ENCODE results near the gene IGF2BP2. TPM values are rescaled to one million over a fixed set of nuclear protein-coding genes. Genes with fewer than 3 reads are reported as not detected.

Gene IGF2BP2
- total and polyA plus RNA-seq, 4 donors = 7.8 to 92.6 (median 11.8) TPM

DNA sequence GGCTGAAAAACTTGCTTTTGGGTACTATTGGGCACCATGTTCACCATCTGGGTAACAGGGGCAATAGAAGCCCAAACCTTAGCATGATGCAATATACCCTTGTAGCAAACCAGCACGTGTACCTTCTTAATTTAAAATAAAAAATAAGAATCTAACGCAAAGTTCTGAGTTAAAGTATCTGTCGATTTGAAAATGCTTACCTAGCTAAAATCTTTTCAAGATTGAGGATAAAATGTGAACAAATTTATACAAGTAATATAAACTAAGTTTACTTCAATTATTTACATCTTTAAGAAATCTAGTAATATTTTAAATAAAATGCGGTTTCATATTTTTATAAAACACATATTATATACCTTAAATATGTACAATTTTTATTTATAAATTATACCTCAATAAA is 38.1 kb upstream of the IGF2BP2 start:
- 96 to 98% methylated on average over 4 of the region's 4 CpGs for WGBS, 2 donors
- no peaks in the 10 kb centered on the region for H3K9me3 ChIP-seq (ENCODE audit: control insufficient read depth in 4 of 4, insufficient read depth in 3 of 4, low read length in 3 of 4)
- no peak overlapping the region for H3K9ac ChIP-seq (ENCODE audit: insufficient read depth in 1 of 2, low read length in 2 of 2)
- H3K27me3 ChIP-seq (ENCODE audit: control insufficient read depth in 3 of 3, insufficient read depth in 3 of 3, low read length in 2 of 3) = no peaks in the 10 kb centered on the region
- no peak overlapping the region for H3K27ac ChIP-seq (ENCODE audit: low read depth in 1 of 2, low read length in 1 of 2)
- no peak for DNase-seq
- TF ChIP-seq, protein P1, sequence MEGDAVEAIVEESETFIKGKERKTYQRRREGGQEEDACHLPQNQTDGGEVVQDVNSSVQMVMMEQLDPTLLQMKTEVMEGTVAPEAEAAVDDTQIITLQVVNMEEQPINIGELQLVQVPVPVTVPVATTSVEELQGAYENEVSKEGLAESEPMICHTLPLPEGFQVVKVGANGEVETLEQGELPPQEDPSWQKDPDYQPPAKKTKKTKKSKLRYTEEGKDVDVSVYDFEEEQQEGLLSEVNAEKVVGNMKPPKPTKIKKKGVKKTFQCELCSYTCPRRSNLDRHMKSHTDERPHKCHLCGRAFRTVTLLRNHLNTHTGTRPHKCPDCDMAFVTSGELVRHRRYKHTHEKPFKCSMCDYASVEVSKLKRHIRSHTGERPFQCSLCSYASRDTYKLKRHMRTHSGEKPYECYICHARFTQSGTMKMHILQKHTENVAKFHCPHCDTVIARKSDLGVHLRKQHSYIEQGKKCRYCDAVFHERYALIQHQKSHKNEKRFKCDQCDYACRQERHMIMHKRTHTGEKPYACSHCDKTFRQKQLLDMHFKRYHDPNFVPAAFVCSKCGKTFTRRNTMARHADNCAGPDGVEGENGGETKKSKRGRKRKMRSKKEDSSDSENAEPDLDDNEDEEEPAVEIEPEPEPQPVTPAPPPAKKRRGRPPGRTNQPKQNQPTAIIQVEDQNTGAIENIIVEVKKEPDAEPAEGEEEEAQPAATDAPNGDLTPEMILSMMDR (IDR thresholded peaks at IDR 0.05; ENCODE audit: control extremely low read depth, extremely low read depth) = no peak
- no peak for ATAC-seq (ENCODE audit: insufficient read depth, low FRiP score)
- no peaks in the 10 kb centered on the region for H3K36me3 ChIP-seq (ENCODE audit: control insufficient read depth in 4 of 4, insufficient read depth in 4 of 4, low read length in 4 of 4)
- H3K4me3 ChIP-seq = no peak overlapping the region
- no peaks in the 10 kb centered on the region for H3K4me1 ChIP-seq (ENCODE audit: control insufficient read depth in 5 of 5, insufficient read depth in 5 of 5, low read length in 5 of 5)

DNA sequence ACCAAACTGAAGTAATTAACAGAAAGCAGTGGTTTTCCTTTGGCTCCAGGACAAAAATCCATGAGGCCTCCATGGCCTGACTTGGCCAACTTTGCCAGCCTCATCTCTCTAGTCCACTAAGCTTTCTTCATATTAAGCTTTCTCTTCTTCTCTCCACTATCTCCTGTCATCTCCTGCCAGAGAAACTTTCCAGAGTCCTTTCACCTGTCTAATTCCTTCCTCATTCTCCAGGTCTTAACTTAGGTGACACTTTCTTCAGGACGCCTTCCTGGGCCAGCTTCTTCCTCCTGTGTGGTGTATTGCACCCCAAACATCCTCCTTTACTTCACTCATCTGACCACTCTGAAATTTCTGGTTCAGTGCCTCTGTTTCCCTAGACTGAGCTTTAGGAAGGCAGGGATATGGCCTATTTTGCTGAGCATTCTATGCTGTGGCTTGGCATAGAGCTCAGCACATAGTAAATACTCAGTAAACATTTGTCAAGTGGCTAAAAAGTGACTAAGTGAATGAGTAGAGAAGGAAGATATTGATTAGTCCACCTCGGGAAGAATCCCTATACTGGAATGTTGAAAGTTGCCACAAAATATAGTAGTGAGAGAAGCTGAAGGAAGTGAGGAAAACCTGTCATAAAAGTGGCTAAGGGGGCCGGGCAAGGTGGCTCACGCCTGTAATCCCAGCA is 34.6 kb upstream of the IGF2BP2 start:
- H3K27me3 ChIP-seq (ENCODE audit: control insufficient read depth in 3 of 3, insufficient read depth in 3 of 3, low read length in 2 of 3) = no peaks in the 10 kb centered on the region
- H3K4me3 ChIP-seq = no peak overlapping the region
- TF ChIP-seq, protein P1 (IDR thresholded peaks at IDR 0.05; ENCODE audit: control extremely low read depth, extremely low read depth) = no peak
- H3K27ac ChIP-seq (ENCODE audit: low read depth in 1 of 2, low read length in 1 of 2) = no peak overlapping the region
- H3K9me3 ChIP-seq (ENCODE audit: control insufficient read depth in 4 of 4, insufficient read depth in 3 of 4, low read length in 3 of 4) = peaks cover 0 to 5% (median 2%) of the 10 kb centered on the region in 4 donors
- no peaks in the 10 kb centered on the region for H3K4me1 ChIP-seq (ENCODE audit: control insufficient read depth in 5 of 5, insufficient read depth in 5 of 5, low read length in 5 of 5)
- WGBS, 2 donors = 89 to 93% methylated on average over 4 of the region's 4 CpGs
- ATAC-seq (ENCODE audit: insufficient read depth, low FRiP score) (no peak), DNase-seq (no peak)
- H3K9ac ChIP-seq (ENCODE audit: insufficient read depth in 1 of 2, low read length in 2 of 2) = no peak overlapping the region
- H3K36me3 ChIP-seq (ENCODE audit: control insufficient read depth in 4 of 4, insufficient read depth in 4 of 4, low read length in 4 of 4) = no peaks in the 10 kb centered on the region

DNA sequence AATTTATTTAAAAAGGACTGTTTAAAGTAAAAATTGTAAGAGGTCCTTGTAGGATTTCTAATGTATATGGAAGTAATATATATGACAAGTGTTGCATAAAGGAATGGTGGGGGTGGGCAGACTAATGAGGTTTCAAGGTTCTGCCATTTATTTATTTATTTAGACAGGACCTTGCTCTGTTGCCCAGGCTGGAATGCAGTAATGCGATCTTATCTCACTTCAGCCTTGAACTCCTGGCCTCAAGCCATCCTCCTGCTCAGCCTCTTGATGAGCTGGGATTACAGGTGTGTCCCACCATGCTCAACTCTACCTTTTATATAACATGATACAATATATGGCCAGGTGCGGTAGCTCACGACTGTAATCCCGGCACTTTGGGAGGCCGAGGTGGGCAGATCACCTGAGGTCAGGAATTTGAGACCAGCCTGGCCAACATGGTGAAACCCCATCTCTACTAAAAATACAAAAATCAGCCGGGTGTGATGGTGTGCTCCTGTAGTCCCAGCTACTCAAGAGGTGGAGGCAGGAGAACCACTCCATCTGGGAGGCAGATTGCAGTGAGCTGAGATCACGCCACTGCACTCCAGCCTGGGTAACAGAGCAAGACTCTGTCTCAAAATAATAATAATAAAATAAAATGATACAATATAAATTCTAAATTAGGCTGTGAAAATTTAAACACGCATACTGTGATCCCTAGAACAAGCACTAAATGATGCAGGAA is 33.8 kb upstream of the IGF2BP2 start:
- no peak overlapping the region for H3K4me3 ChIP-seq
- H3K4me1 ChIP-seq (ENCODE audit: control insufficient read depth in 5 of 5, insufficient read depth in 5 of 5, low read length in 5 of 5) = no peaks in the 10 kb centered on the region
- ATAC-seq (ENCODE audit: insufficient read depth, low FRiP score) (no peak), DNase-seq (no peak)
- H3K27ac ChIP-seq (ENCODE audit: low read depth in 1 of 2, low read length in 1 of 2) = no peak overlapping the region
- TF ChIP-seq, protein P1 (IDR thresholded peaks at IDR 0.05; ENCODE audit: control extremely low read depth, extremely low read depth) = no peak
- WGBS, 2 donors = 90 to 91% methylated on average over 8 of the region's 8 CpGs
- no peaks in the 10 kb centered on the region for H3K27me3 ChIP-seq (ENCODE audit: control insufficient read depth in 3 of 3, insufficient read depth in 3 of 3, low read length in 2 of 3)
- H3K36me3 ChIP-seq (ENCODE audit: control insufficient read depth in 4 of 4, insufficient read depth in 4 of 4, low read length in 4 of 4) = no peaks in the 10 kb centered on the region
- no peak overlapping the region for H3K9ac ChIP-seq (ENCODE audit: insufficient read depth in 1 of 2, low read length in 2 of 2)
- H3K9me3 ChIP-seq (ENCODE audit: control insufficient read depth in 4 of 4, insufficient read depth in 3 of 4, low read length in 3 of 4) = peaks cover 0 to 5% (median 2%) of the 10 kb centered on the region in 4 donors
